Osteoblast (primary cell): Measurements from ENCODE around the gene CCDC6. TPM values are rescaled to one million over a fixed set of nuclear protein-coding genes. Genes with fewer than 3 reads are reported as not detected.

ENCODE experiments used
- DNase-seq: peaks from one replicate; pipeline ENCODE4 v3.0.0; 2011; ENCODE audit warnings: low spot score, mixed read lengths; ENCODE audit not compliant: insufficient read length; ENCODE audit errors: missing footprints
- H2AFZ ChIP-seq: 2 replicates; pipeline ENCODE4 v1.6.0; 2011; ENCODE audit warnings: mild to moderate bottlenecking, low read length
- H3K27ac ChIP-seq: 2 replicates; pipeline ENCODE4 v1.5.1; 2011; ENCODE audit warnings: mild to moderate bottlenecking, low read depth, low read length, moderate library complexity
- H3K27me3 ChIP-seq: 2 replicates; pipeline ENCODE4 v1.6.0; 2012; ENCODE audit warnings: mild to moderate bottlenecking, control low read depth, inconsistent platforms, low read length, moderate library complexity; ENCODE audit not compliant: insufficient read depth
- H3K36me3 ChIP-seq: 2 replicates; pipeline ENCODE4 v1.5.1; 2011; ENCODE audit warnings: mild to moderate bottlenecking, low read length, control low read depth, moderate library complexity; ENCODE audit not compliant: insufficient read depth
- H3K4me1 ChIP-seq: 2 replicates; pipeline ENCODE4 v1.5.1; 2011; ENCODE audit warnings: mild to moderate bottlenecking, low read length, control low read depth, moderate library complexity; ENCODE audit not compliant: insufficient read depth
- H3K4me2 ChIP-seq: 2 replicates; pipeline ENCODE4 v1.6.0; 2011; ENCODE audit warnings: mild to moderate bottlenecking, low read length; ENCODE audit not compliant: insufficient read depth
- H3K4me3 ChIP-seq: fragments of 200-600 bp; sonication (generic); 3 replicates; pipeline ENCODE4 v1.5.1; 2012; ENCODE audit warnings: mild to moderate bottlenecking, low read length, inconsistent platforms; ENCODE audit not compliant: insufficient read depth
- H3K79me2 ChIP-seq: 2 replicates; pipeline ENCODE4 v1.6.0; 2012; ENCODE audit warnings: mild to moderate bottlenecking, low read length, control low read depth, inconsistent platforms; ENCODE audit not compliant: insufficient read depth
- H3K9me3 ChIP-seq: 2 replicates; pipeline ENCODE4 v1.5.1; 2011; ENCODE audit warnings: low read depth, low read length, control low read depth
- H4K20me1 ChIP-seq: 2 replicates; pipeline ENCODE4 v1.6.0; 2012; ENCODE audit warnings: mild to moderate bottlenecking, low read length, control low read depth; ENCODE audit not compliant: insufficient read depth
- CTCF ChIP-seq: IDR thresholded peaks from 2 replicates; pipeline ENCODE4 v1.5.1; 2011; ENCODE audit warnings: mild to moderate bottlenecking, low read depth, low read length, moderate library complexity; ENCODE audit errors: extremely low read depth
- total RNA-seq: library from RNA; depleted of rRNA; stranded (reverse); fragments of >200 nt; gene quantifications from 2 replicates; pipeline ENCODE4 v1.2.3, GENCODE V29; 2012

Gene CCDC6
- total RNA-seq, 1 donor: 51.8 TPM

- Histone ChIP-seq H3K4me1 (peaks cover 12% of the 10 kb centered on the region), H3K27me3 (no peaks in the 10 kb centered on the region), H4K20me1 (peaks cover 64% of the 10 kb centered on the region), H3K36me3 (peaks cover 5% of the 10 kb centered on the region), H3K79me2 (peaks cover 86% of the 10 kb centered on the region), H3K9me3 (no peaks in the 10 kb centered on the region), H3K4me3 (no peak overlapping the region), H3K27ac (no peak overlapping the region), H2AFZ (no peak overlapping the region), H3K4me2 (no peak overlapping the region)
- DNase-seq: no peak
- no peak for TF ChIP-seq CTCF
Observed at GRCh38 chr10:59892697-59893096, 13.7 kb downstream of the CCDC6 start.

- no peaks in the 10 kb centered on the region for H3K9me3 ChIP-seq
- H3K36me3 ChIP-seq: peaks cover 5% of the 10 kb centered on the region
- H3K27me3 ChIP-seq: no peaks in the 10 kb centered on the region
- H3K27ac ChIP-seq: no peak overlapping the region
- H2AFZ ChIP-seq: no peak overlapping the region
- peaks cover 65% of the 10 kb centered on the region for H4K20me1 ChIP-seq
- no peak overlapping the region for H3K4me3 ChIP-seq
- H3K4me2 ChIP-seq: no peak overlapping the region
- TF ChIP-seq CTCF: no peak
- no peak for DNase-seq
- peaks cover 12% of the 10 kb centered on the region for H3K4me1 ChIP-seq
- peaks cover 87% of the 10 kb centered on the region for H3K79me2 ChIP-seq
Observed at GRCh38 chr10:59891936-59892335, 14.4 kb downstream of the CCDC6 start.

- H3K9me3 ChIP-seq: no peaks in the 10 kb centered on the region
- peaks cover 87% of the 10 kb centered on the region for H3K79me2 ChIP-seq
- H3K4me3 ChIP-seq: no peak overlapping the region
- H3K4me1 ChIP-seq: peaks cover 12% of the 10 kb centered on the region
- no peak for DNase-seq
- no peak for TF ChIP-seq CTCF
- H3K27ac ChIP-seq: no peak overlapping the region
- no peaks in the 10 kb centered on the region for H3K27me3 ChIP-seq
- no peak overlapping the region for H3K4me2 ChIP-seq
- no peak overlapping the region for H2AFZ ChIP-seq
- peaks cover 68% of the 10 kb centered on the region for H4K20me1 ChIP-seq
- H3K36me3 ChIP-seq: peaks cover 5% of the 10 kb centered on the region
Observed at GRCh38 chr10:59891349-59891748, 15.0 kb downstream of the CCDC6 start.

- no peak overlapping the region for H3K27ac ChIP-seq
- no peak overlapping the region for H2AFZ ChIP-seq
- peaks cover 58% of the 10 kb centered on the region for H4K20me1 ChIP-seq
- no peak for TF ChIP-seq CTCF
- H3K27me3 ChIP-seq: no peaks in the 10 kb centered on the region
- peaks cover 5% of the 10 kb centered on the region for H3K36me3 ChIP-seq
- peaks cover 92% of the 10 kb centered on the region for H3K79me2 ChIP-seq
- no peak overlapping the region for H3K4me2 ChIP-seq
- H3K4me1 ChIP-seq: peaks cover 3% of the 10 kb centered on the region
- H3K9me3 ChIP-seq: no peaks in the 10 kb centered on the region
- H3K4me3 ChIP-seq: no peak overlapping the region
- DNase-seq: no peak
Observed at GRCh38 chr10:59888781-59889435, 17.4 kb downstream of the CCDC6 start.
